NCI-H1694 (cell line): ENCODE measurements around the gene ETV7.
A peak's percentile ranks its signal among the peaks of the same experiment; 100 is the strongest.
"Not testable (repeated sequence)": the region's sequence is repeated elsewhere in the genome, so short reads cannot be mapped to it uniquely, and the experiment has no call there.

ENCODE experiments used
- DNase-seq: peaks from one replicate; lab custom pipeline; 2025; lab: John Stamatoyannopoulos, UW

The ETV7 gene

DNA sequence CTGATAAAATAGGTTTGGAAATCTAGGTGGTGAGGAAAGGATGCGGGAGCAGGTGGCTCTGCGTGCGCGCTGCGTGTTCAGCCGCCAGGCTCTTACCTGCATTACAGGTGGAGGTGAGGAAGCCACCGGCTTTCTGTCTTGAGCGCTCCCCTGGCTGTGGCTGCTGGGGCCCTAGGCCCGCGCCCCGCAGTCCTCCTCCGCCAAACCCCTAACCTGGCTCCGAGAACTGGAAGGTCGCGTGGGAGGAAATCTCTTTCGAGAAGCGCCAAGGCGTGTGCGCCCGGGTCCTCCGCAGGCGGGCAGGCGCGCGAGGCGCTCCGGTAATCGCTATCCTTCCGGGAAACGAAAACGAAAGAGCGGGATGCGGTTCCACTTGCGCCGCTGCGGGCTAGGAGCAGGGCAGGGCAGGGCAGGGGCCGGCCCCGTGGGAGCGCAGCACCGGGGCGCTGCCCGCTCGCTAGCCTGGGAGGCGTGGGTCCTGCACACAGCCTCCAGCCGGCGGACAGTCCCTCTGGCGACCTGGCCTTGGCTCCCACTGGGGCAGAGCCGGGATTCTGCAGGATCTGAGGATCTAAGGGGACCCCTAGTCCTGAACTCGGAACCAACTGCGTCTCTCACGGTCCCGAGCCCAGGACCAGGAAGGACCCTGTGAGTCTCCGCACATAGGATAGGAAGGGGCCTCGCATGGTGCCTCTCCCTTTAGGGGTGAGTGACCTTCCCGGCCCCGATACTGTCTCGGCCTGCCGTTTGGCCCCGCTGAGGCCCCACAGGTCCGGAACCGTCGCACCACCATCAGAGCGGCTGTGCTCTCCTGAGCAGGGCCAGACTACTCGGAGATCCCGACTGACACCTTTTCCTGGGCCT lies at the start of gene ETV7:
Gene ETV7 (minus strand): TSS at position 230 of the 864 bp plus-strand sequence. CDS start 128 bp downstream, at position 102.
- no peak for DNase-seq

GRCh38 chr6:36436466-36436865 lies 49.0 kb upstream of the ETV7 start:
- DNase-seq = no peak

GRCh38 chr6:36432151-36432671 lies 44.7 kb upstream of the ETV7 start:
- DNase-seq = no peak

- no peak for DNase-seq
Observed at GRCh38 chr6:36431197-36431596, 43.7 kb upstream of the ETV7 start.

DNA sequence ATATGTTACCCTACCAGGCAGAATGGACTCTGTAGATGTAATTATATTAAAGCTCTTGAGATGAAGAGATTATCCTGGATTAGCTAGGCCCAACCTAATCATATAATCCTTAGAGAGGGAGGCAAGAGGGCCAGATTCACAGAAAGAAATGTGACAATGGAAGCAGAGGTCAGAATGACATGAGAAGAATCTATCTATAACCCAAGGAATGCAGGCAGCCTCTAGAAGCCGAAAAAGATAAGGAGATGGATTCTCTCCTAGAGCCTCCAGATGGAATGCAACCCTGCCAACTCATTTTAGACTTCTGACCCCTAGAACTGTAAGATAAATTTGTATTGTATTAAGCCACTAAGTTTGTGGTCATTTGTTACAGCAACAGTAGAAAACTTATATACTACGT lies 42.9 kb upstream of the ETV7 start:
- DNase-seq = no peak

GRCh38 chr6:36428911-36429310 lies 41.4 kb upstream of the ETV7 start:
- no peak for DNase-seq

DNA sequence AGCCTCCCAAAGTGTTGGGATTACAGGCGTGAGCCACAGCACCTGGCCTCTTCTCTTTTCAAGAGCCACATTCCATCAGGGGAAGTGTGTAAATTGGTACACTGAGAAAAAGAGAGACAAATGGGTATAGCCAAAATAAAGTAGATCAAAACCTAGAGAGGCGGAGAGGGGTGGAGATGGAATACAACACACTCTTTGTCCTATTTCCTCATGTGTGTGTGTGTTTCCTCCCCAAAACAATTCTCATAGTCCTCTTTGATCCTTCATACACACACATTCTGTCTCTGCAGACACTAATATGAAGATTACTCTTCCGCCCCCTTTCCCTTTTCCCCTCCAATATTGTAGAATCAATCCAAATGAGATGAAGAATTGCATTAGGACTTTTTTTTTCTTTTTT lies 39.2 kb upstream of the ETV7 start:
- no peak for DNase-seq

DNA sequence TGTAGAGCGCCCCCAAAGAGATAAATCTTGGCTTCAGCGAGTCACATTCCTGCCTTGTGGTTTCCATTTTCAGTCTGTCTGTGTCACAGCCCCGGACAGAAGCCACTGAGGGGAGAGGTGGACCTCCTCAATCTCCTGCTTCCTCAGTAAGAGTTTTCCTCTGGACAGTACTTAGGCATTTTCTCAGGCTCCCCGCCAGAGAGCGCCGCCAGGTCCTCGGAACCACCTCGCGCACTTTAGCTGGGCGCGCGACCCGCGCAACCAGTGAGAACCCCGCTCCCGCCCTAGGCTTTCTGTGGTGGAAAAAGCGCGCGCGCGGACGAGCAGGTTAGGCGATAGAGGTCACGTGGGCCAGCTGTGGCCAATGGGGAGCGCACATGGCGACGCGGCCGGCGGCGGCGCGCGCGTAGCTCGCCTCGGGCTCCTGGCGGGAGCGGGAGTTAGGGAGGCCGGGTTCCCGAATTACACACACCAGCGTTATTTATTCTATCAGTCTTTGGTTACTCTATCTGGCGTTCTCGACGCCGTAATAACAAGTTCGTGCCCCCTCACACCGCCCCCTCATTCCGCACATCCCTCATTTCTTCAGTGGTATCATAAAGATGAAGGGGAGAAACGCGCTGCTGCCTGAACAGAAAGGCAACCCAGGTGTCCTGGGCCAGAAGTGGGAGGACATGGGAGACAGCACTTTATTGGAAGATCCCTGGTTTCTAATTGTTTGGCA lies 35.8 kb upstream of the ETV7 start:
- peak; percentile 92 for DNase-seq

- no peak for DNase-seq
Observed at GRCh38 chr6:36422714-36423100, 35.2 kb upstream of the ETV7 start.

DNA sequence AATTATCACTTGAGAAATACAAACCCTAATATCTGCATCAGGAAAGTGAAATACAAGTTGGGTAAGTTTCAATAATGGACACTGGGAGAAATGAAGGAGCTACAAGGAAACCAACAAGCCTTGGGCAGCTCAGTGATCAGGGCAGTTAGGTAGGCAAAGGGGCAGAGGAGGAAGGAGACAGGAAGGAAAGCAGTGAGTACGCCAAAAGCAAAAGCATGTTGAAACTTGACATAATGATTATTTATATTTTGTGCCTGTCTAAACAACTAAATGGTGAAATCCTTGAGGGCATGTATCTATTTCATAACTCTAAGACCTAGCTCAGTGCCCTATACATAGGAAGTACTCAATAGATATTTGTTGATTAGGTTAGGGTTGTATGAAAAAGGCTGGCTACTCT lies 31.8 kb upstream of the ETV7 start:
- DNase-seq = no peak

DNA sequence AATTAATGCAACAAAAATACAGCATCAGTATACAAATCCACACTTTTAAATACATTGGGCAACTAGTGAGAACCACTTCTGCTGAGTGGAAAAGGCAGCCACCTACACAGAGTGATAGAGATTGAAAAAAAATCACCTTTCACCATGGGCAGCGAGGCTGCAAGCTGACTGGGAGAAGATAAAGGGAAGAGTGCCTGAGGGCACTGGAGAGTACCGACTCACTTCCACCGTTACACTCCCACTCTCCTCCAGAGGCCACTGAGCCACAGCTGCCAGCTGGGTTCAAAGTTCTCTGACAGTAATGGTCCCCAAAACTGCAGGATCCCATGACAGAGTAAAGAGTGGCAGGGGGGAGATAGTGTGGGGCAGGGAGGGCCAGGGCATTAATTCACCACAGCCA lies 31.1 kb upstream of the ETV7 start:
- DNase-seq = no peak

- DNase-seq = no peak
Observed at GRCh38 chr6:36414481-36414880, 27.0 kb upstream of the ETV7 start.

DNA sequence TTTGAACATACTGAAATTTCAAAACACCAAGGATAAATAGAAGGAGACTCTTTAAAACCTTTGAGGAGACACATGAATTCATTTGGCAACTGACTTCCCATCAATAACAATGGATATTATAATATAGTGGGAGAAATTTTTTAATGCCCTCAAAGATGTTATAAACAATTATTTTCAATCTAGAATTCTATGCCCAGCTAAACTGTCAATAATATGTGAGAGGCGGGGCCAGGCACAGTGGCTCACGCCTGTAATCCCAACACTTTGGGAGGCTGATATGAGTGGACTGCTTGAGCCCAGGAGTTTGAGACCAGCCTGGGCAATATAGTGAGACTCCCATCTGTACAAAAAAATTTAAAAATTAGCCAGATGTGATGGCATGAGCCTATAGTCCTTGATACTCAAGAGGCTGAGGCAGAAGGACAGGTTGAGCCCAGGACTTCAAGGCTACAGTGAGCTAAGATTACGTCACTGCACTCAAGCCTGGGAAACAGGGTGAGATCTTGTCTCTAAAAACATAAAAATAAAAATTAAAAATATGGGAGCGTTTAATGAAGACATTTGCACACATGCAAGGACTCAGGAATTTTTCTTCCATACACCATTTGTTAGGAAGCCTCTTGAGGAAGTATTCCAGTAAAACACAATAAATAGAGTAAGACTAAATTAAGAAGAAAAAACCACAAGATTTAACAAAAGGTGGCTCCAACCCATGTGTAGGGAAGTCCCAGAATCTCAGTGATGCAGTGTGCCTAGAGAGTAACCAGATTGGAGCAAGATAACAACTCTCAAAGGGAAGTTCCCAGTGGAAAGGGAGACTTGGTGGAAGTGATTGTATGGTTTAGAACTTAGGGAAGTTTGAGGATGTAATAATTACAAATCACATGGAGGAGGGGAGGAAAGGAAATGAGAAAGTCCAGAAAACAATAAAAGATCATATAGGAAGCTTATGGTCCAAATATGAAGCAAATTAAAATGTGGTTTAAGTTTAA lies 26.3 kb upstream of the ETV7 start:
- no peak for DNase-seq

DNA sequence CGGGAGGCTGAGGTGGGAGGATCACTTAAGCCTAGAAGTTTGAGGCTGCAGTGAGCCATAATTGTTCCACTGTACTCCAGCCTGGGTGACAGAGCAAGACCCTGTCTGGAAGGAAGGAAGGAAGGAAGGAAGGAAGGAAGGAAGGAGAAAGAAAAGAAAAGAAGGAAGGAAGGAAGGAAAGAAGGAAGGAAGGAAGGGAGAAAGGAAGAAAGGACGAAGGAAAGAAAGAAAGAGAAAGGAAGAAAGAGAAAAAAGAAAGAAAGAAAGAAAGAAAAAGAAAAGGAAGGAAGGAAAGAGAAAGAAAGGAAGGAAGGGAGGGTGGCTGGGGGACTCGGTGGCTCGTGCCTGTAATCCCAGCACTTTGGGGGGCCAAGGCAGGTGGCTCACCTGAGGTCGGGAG lies 22.2 kb upstream of the ETV7 start:
- DNase-seq = not testable (repeated sequence)

DNA sequence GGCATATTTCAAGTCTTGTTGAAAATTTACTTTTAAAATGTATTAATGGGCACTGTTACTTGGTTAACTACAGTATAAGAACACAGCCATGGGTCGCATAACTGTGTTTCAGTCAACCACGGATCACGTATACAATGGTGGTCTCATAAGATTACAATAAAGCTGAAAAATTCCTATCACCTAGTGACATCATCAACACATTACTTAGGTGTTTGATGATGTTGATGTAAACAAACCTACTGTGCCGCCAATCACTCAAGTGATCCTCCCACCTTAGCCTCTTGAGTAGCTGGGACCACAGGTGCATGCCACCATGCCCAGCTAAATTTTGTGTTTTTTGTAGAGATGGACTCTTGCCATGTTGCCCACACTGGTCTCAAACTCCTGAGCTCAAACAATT lies 16.7 kb upstream of the ETV7 start:
- no peak for DNase-seq

DNA sequence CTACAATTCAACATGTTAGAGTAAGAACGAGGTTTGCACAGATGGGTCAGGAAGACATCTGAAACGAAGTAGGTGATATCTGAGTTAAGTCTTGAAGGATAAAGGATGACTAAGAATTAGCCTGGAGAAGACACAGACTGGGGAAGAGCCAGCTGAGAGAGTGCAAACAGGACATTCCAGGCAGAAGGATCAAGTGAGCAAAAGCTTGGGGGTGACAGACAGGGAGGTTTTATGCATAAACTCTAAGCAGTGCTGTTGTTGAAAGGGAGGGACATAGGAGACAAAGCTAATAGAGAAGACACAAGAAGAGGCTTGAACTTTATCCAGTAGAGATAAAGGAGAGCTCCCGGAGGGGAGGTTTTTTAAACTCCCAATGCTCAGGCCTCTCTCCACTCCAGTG lies 15.0 kb upstream of the ETV7 start:
- no peak for DNase-seq

- no peak for DNase-seq
Observed at GRCh38 chr6:36399970-36400369, 12.5 kb upstream of the ETV7 start.

DNA sequence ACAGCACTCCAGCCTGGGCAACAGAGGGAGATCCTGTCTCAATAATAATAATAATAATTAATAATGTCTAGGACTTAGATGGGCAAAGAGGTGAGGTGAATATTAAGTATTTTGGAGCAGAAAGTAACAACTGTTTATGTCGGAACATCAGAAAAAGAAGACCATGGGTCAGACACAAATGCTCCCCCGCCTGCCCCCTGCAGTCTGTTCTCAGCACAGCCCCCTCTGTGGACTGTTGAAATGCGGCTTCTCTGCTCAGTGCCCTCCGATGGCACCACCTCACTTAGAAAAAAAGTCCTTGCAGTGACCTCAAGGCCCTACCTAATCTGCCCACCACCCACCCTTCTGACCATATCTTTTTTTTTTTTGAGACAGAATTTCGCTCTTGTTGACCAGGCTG lies 5.2 kb upstream of the ETV7 start:
- no peak for DNase-seq

GRCh38 chr6:36389353-36389752 lies 1.9 kb upstream of the ETV7 start:
- DNase-seq = no peak

DNA sequence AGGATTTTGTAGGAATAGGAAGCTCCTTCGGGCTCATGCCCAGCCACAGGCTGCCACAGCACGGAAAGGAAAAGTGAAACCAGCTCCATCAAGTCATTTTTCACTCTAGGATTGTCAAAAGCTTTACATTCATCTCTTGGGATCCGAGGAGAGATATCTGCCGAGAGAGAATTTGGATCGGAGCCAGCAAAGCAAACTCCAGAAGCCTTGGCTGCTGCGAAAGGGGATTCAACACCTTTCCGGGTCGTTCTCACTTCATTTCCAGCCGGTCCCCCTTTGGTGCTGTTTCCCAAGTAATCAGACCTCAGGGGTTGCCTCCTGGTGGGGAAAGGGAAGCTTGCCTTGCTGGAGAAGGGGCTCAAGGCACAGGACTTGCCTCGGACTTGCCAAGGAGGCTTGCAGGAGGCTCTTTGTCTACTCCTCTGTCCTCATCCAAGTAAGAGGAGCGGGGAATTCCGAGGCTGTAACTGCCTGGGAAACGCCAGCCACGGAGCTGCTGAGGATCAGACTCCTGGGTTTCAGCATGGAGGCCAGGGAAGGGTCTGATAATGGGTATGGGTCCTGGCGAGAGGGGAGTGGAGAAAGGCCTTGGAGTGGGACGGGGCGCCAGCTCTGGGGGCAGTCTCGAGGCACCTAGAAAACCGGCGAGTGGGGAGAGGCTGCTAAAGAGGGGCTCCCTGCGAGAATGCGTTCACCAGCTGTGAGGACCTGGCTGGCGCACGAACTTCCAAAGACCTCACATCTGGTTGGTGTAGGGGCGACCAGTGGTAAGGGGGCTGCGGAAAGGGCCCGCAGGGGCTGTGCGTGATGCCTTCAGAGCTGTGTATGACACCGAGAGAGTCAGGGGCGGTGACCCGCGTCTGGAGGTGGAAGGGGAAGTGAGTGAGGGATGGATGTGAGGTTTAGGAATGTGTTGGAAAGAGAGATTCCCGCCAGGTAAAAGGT lies 702 bp downstream of the ETV7 start:
- no peak for DNase-seq

DNA sequence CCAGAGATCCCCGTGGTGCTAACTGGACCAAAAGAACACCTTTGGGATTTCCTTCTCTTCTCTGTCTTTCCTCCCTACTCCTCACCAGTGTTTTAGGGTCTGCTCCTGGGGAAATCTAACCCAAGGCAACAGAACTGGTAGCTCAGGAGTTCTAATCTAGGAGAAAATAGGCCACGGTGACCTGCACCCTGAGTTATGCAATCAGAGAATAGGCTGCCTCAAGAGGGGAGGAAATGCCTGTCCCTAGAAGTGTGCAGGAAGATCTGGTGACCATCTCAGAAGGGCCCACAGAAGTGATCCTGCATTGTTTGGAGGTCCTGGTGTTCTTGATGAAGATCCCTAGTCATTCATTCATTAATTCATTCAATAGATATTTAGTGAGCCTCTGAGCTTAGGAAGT lies 3.4 kb downstream of the ETV7 start:
- DNase-seq = no peak
